Urinary bladder (tissue), 4 donors: ENCODE data around the gene EGLN3. TPM values are rescaled to one million over a fixed set of nuclear protein-coding genes. Genes with fewer than 3 reads are reported as not detected.

Experiments used
- DNase-seq: peaks from one replicate; pipeline ENCODE4 v3.0.0-alpha.2; 2015; ENCODE audit errors: extremely low spot score
- H3K27ac ChIP-seq: one replicate; pipeline ENCODE4 v1.5.1; 2013; ENCODE audit warnings: low read depth, mild to moderate bottlenecking, moderate library complexity
- H3K36me3 ChIP-seq: one replicate; pipeline ENCODE4 v1.6.1; 2013; ENCODE audit warnings: mild to moderate bottlenecking, moderate library complexity; ENCODE audit not compliant: insufficient read depth
- H3K4me1 ChIP-seq: one replicate; pipeline ENCODE4 v1.6.1; 2013; ENCODE audit warnings: mild to moderate bottlenecking, moderate library complexity; ENCODE audit not compliant: insufficient read depth
- H3K4me3 ChIP-seq: one replicate; pipeline ENCODE4 v1.5.1; 2013; ENCODE audit warnings: low read depth, low read length
- WGBS: extraction: QIAGEN DNeasy Blood & Tissue Kit; methylation state at CpG from one replicate; pipeline ENCODE4 v1.1.7; 2013; 5-methylcytosine and 5-hydroxymethylcytosine counted together
- polyA plus RNA-seq: library from polyadenylated mRNA; stranded (reverse); fragments of 200-250 nt; gene quantifications from one replicate; pipeline ENCODE4 v1.2.3, GENCODE V29; 2013
- total RNA-seq: library from RNA; depleted of rRNA; stranded (reverse); fragments of >200 nt; gene quantifications from one replicate; pipeline ENCODE4 v1.2.3, GENCODE V29; 2014
- donor health status: healthy with polysubstance abuse.
- donor health status: healthy.

The EGLN3 gene
- total and polyA plus RNA-seq, 2 donors, result 54.6 to 65.8 TPM

GRCh38 chr14:33906968-33907367, 43.9 kb downstream of the EGLN3 start:
- no peak overlapping the region for H3K4me3 ChIP-seq
- no peak overlapping the region for H3K27ac ChIP-seq
- WGBS, result 67% methylated on average over 2 of the region's 2 CpGs
- no peaks in the 10 kb centered on the region for H3K36me3 ChIP-seq
- DNase-seq, result no peak
- no peaks in the 10 kb centered on the region for H3K4me1 ChIP-seq

DNA sequence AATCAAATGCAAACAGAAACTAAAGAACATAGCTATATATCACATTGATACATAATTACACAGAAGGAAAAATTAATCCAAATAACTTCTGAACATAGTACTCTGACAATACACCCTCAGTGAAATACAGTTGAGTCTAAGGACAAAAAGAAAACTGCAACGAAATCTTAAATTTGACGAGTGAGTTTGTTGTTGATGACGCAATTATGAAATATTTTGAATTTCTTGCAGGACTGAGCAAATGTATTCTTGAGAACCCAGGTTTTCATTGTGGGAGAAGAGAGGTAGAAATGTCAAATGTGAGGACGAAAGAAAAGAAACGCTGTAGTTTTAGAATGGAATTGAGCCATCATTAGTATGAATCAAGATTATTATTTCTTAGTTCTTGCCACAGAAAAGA, 46.3 kb downstream of the EGLN3 start:
- Histone ChIP-seq H3K4me3 (no peak overlapping the region), H3K4me1 (no peaks in the 10 kb centered on the region), H3K27ac (no peak overlapping the region), H3K36me3 (no peaks in the 10 kb centered on the region)
- WGBS, result 94% methylated on average over 5 of the region's 5 CpGs
- DNase-seq, result no peak

GRCh38 chr14:33903369-33903768, 47.5 kb downstream of the EGLN3 start:
- H3K4me1 ChIP-seq, result no peaks in the 10 kb centered on the region
- H3K27ac ChIP-seq, result no peak overlapping the region
- no peak overlapping the region for H3K4me3 ChIP-seq
- no peaks in the 10 kb centered on the region for H3K36me3 ChIP-seq
- no peak for DNase-seq
- WGBS, result 96% methylated on average over 2 of the region's 2 CpGs

DNA sequence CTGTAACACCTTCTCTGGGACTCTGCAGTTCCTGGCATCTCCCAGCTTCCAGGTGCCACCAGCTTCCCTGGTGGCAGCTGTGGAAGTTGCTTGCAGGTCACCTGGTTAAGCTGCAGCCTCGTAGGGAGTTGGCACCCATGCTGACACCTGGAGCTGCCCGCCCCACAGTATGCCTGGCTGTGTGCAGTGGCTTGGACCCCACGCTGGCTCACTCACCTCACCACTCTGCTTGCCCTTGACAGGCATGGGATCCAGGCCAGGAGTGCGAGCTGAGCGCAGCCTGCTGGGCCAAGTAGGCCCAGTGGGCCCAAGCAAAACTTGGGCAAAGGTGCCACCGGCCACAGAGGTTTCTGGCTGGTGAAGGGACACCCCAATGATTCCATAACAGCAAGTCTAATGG, 48.5 kb downstream of the EGLN3 start:
- 98% methylated on average over 6 of the region's 6 CpGs for WGBS
- no peaks in the 10 kb centered on the region for H3K36me3 ChIP-seq
- H3K27ac ChIP-seq, result no peak overlapping the region
- H3K4me3 ChIP-seq, result no peak overlapping the region
- no peaks in the 10 kb centered on the region for H3K4me1 ChIP-seq
- no peak for DNase-seq

- Histone ChIP-seq H3K4me1 (no peaks in the 10 kb centered on the region), H3K4me3 (no peak overlapping the region), H3K36me3 (no peaks in the 10 kb centered on the region), H3K27ac (no peak overlapping the region)
- no peak for DNase-seq
These were observed 49.3 kb downstream of the EGLN3 start for GRCh38 chr14:33901426-33902155.

DNA sequence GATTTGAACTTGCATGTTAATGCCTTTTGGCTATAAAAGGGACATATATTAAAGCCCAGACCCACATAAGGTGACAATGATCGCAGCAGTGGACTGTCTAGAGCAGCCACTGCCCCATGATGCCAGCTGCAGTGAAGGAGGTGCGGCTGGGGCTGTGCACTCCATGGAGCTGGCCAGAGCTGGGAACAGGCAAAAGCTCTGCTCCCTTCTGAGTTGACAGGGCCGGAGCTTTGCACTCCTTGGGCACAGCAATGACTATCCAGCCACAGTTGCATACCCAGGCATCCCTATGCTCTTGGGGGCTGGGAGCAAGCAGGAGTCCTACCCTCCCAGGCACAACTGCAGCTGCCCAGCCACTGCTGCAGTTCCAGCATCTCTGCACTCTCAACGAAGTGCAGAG, 50.2 kb downstream of the EGLN3 start:
- Histone ChIP-seq H3K36me3 (no peaks in the 10 kb centered on the region), H3K27ac (no peak overlapping the region), H3K4me3 (no peak overlapping the region), H3K4me1 (no peaks in the 10 kb centered on the region)
- DNase-seq, result no peak
- 90% methylated on average over 4 of the region's 4 CpGs for WGBS

GRCh38 chr14:33899723-33900341, 51.0 kb downstream of the EGLN3 start:
- no peaks in the 10 kb centered on the region for H3K4me1 ChIP-seq
- H3K4me3 ChIP-seq, result no peak overlapping the region
- no peak for DNase-seq
- 87% methylated on average over 3 of the region's 3 CpGs for WGBS
- H3K36me3 ChIP-seq, result no peaks in the 10 kb centered on the region
- no peak overlapping the region for H3K27ac ChIP-seq

DNA sequence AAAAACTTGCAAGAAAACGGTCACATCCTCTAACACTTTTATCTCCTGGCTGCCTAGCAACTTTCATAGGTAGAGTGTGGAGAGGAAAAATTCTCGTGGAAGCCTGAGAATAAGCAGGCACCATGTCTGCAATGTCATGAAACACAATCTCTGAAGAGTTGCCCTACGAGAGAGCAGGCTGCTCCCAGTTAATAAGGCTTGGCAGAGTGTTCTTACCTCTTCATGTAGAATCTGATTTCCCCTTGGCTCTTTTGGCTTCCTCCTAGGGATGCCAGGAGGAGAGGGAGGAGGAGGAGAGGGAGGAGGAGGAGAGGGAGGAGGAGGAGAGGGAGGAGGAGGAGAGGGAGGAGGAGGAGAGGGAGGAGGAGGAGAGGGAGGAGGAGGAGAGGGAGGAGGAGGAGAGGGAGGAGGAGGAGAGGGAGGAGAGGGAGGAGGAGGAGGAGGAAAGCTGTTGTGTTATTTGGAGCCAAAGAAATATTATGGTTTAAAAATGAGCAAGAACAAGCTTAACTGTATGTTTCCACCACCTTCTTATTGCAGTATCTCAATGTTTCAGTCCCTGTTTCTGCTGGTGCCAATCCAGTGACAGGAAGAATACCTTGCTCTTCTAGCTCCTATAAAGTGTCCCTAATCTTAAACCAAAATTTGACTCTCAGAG, 52.9 kb downstream of the EGLN3 start:
- WGBS, result 35% methylated on average over 3 of the region's 3 CpGs
- no peak overlapping the region for H3K27ac ChIP-seq
- H3K4me3 ChIP-seq, result no peak overlapping the region
- no peak for DNase-seq
- no peaks in the 10 kb centered on the region for H3K36me3 ChIP-seq
- no peaks in the 10 kb centered on the region for H3K4me1 ChIP-seq

DNA sequence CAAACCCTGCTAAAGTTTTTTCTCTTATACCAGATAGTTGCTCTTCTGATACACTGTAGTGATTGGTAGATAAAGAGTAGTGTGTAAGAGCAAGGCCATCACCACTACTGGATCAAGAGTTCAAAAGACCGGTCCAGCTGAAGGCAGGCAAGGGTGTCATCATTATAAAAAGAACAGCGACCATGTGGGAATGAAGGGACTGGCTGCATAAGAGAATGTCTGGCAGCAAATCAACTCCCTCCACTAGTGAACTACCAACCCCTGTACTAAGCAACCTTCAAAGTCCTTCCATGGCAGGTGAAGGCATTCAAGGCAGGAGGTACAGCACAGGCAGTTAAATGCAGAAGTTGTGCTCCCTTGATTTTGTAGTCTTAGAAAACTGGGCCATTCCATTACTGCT, 53.5 kb downstream of the EGLN3 start:
- DNase-seq, result no peak
- no peak overlapping the region for H3K27ac ChIP-seq

GRCh38 chr14:33894339-33894738, 56.5 kb downstream of the EGLN3 start:
- no peak overlapping the region for H3K27ac ChIP-seq
- 99% methylated on average over 1 of the region's 1 CpG for WGBS
- H3K4me1 ChIP-seq, result no peaks in the 10 kb centered on the region
- DNase-seq, result no peak
- no peak overlapping the region for H3K4me3 ChIP-seq
- H3K36me3 ChIP-seq, result no peaks in the 10 kb centered on the region

More for the DNA sequence above, 53.5 kb downstream of the EGLN3 start:
- no peaks in the 10 kb centered on the region for H3K4me1 ChIP-seq
- H3K4me3 ChIP-seq, result no peak overlapping the region
- H3K36me3 ChIP-seq, result no peaks in the 10 kb centered on the region
- WGBS, result 58% methylated on average over 2 of the region's 2 CpGs

DNA sequence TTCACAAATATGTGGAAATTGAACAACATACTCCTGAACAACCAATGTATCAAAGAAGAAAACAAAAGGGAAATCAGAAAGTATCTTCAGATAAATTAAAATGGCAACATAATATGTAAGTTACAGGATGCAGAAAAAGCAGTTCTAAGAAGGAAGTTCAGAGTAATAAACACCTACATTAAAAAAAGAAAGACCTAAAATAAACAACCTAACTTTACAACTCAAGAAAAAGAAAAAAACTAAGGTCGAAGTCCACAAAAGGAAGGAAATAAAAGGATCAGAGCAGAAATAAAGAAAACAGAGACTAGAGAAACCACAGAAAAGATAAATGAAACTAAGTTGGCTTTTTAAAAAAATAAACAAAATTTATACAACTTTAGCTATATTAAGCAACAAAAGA, 59.2 kb downstream of the EGLN3 start:
- Histone ChIP-seq H3K4me3 (no peak overlapping the region), H3K27ac (no peak overlapping the region), H3K36me3 (no peaks in the 10 kb centered on the region), H3K4me1 (no peaks in the 10 kb centered on the region)
- WGBS, result 65% methylated on average over 1 of the region's 1 CpG
- no peak for DNase-seq

DNA sequence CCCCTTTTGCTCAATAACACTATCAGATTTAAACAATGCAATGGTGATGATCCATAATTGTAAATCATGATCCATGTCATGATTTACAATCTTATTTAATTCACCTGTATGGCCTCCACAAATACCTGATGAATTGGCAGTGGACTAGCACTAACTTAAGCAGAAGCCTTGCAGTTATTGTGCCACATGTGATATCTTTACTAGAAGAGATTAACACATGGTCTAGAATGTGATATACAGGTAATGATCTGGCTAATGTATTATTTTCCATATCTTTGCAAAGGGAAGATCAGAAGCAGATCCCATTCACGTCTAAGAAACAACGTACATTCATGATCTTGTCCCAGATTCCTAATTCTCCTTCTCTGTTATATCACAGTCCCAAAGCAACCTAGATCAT, 66.0 kb downstream of the EGLN3 start:
- 95% methylated on average over 2 of the region's 2 CpGs for WGBS
- DNase-seq, result no peak

DNA sequence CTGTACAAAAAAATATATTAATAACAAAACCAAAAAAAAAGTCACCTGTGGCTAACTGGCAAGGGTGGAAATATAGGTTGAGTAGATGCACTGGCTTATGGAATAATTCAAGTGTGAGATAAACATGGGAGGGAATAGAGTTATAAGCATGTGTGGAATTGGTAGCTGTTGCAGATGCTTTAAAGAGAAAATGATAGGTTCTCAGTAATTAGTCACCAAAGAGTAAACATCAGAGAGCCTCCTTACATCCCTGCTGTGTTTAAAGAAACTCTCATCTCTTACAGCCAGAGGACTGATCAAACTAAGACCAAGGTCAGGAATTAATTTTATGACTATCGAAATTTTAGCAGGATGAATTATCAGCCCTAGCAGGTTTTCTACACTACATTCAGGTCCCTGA, 70.5 kb downstream of the EGLN3 start:
- no peaks in the 10 kb centered on the region for H3K4me1 ChIP-seq
- WGBS, result 90% methylated on average over 1 of the region's 1 CpG
- DNase-seq, result no peak

More for the DNA sequence above, 66.0 kb downstream of the EGLN3 start:
- Histone ChIP-seq H3K4me1 (no peaks in the 10 kb centered on the region), H3K4me3 (no peak overlapping the region), H3K27ac (no peak overlapping the region), H3K36me3 (no peaks in the 10 kb centered on the region)

DNA sequence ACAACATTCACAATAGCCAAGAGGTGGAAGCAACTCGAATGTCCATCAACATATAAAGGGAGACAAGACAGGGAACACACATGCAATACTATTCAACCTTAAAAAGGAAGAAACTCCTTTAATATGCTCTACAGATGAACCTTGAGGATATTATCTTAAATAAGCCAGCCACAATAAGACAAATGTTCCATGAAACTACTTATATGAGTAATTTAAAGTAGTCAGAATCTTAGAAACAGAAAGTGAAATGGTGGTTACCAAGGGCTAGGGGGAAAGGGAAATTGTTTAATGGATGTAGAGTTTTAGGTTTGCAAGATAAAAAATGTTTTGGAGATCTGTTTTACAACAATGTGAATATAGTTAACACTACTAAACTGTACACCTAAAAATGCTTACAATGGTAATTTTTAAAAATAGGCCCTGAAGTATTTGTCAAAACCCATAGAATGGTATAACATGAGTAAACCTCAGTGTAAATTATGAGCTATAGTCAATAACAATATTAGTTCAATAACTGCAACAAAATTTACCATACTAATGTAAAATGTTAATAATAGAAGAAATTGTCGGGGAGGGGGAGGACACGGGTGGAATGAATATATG, 71.1 kb downstream of the EGLN3 start:
- Histone ChIP-seq H3K27ac (no peak overlapping the region), H3K4me1 (no peaks in the 10 kb centered on the region), H3K36me3 (no peaks in the 10 kb centered on the region), H3K4me3 (no peak overlapping the region)
- DNase-seq, result no peak
- WGBS, result 81% methylated on average over 3 of the region's 3 CpGs

More for the DNA sequence above, 70.5 kb downstream of the EGLN3 start:
- Histone ChIP-seq H3K4me3 (no peak overlapping the region), H3K36me3 (no peaks in the 10 kb centered on the region), H3K27ac (no peak overlapping the region)
